ENCODE measurements around the gene BAZ1B.
"Not testable (repeated sequence)": the region's sequence is repeated elsewhere in the genome, so short reads cannot be mapped to it uniquely, and the experiment has no call there.

BAZ1B gene

DNA sequence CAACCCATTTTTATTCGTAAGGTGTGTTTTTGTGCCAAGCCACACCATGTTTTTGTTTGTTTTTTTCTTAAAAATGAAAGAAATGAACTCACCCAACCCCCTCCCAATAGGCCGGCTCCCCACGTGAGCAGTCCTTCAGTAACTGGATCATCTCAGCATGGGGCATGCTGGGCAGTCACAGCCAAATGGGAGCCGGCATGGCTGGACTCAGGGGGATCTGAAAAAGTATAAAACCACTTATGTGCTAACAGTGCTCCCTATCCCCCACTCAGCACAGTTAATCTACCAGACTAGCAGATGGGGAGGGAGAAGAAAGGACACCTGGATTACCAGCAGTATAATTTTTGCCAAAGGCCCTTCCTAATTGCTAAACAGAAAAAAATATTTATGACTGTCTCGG lies 39.3 kb downstream of the BAZ1B start:
- H3K4me1 Mint-ChIP-seq, result peaks cover 25% of the 10 kb centered on the region
- no peak overlapping the region for H3K27ac Mint-ChIP-seq (ENCODE audit: low read depth)
- DNase-seq (ENCODE audit: low spot score in 2 of 2) (no peak), ATAC-seq (replicated peaks; ENCODE audit: extremely low read depth, poor library complexity, severe bottlenecking) (no peak)
- peaks cover 53% of the 10 kb centered on the region for H3K36me3 Mint-ChIP-seq (ENCODE audit: insufficient read depth)
- H3K9me3 Mint-ChIP-seq, result no peaks in the 10 kb centered on the region
- no peak overlapping the region for H3K4me3 Mint-ChIP-seq
- no peaks in the 10 kb centered on the region for H3K27me3 Mint-ChIP-seq

DNA sequence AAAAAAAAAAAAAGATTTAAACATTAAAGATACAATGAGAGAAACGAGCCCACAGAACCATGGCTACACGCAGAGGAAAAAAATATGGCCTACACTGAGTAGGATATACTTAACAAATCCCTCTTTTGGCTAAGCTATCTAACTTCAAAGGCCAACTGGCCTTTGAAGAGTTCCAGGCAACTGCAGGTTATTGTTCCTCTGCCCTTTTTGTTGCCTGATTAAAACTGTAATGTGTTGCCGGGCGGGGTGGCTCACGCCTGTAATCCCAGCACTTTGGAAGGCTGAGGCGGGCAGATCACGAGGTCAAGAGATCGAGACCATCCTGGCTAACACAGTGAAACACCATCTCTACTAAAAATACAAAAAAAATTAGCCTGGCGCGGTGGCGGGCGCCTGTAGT lies 40.6 kb downstream of the BAZ1B start:
- H3K27me3 Mint-ChIP-seq; H3K9me3 Mint-ChIP-seq; H3K4me3 Mint-ChIP-seq; DNase-seq (ENCODE audit: low spot score in 2 of 2); H3K27ac Mint-ChIP-seq (ENCODE audit: low read depth); ATAC-seq (replicated peaks; ENCODE audit: extremely low read depth, poor library complexity, severe bottlenecking): not testable (repeated sequence)
- Mint-ChIP-seq H3K4me1 (peaks cover 35% of the 10 kb centered on the region), H3K36me3 (ENCODE audit: insufficient read depth) (peaks cover 53% of the 10 kb centered on the region)

DNA sequence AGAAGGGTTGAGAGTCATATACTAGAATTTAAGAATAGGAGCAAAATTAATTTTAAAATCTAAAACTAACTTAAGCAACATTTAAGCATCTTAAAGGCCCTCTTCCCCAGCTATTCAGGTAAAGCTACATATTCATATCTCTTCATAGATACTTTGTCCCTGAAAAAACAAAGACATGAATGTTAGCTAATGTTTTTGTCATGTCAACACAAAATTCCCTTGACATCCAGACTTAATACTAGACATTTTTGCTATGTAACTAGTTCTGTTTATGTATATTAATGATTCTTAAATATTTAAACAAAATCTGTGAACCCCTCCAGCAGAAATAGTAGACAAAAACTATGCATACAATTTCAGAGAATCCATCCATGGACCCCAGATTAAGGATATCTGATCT lies 43.5 kb downstream of the BAZ1B start:
- Mint-ChIP-seq H3K4me3 (no peak overlapping the region), H3K36me3 (ENCODE audit: insufficient read depth) (peaks cover 50% of the 10 kb centered on the region), H3K4me1 (peaks cover 45% of the 10 kb centered on the region), H3K27ac (ENCODE audit: low read depth) (peak overlapping the region; percentile 18), H3K27me3 (no peaks in the 10 kb centered on the region), H3K9me3 (no peaks in the 10 kb centered on the region)
- DNase-seq (ENCODE audit: low spot score in 2 of 2) (no peak), ATAC-seq (replicated peaks; ENCODE audit: extremely low read depth, poor library complexity, severe bottlenecking) (no peak)

DNA sequence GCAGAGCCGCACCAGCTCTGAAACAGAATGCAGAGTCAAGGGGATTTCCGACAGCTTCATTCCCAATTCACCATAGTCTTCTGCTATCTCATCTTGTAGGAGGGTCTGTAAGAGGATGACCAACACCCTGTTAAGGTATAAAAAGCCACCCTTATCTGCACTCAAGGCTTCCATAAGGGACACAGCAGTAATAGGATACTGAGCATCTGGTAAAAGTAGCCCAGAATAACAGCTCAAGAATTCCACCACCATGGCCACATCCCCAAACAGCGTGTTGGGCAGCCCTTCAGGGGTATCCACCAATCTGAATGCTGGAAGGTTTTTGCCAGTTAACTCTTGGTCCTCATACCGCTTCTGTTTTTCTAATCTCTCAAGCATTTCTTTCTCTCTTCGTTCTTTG lies 44.7 kb downstream of the BAZ1B start:
- ATAC-seq (replicated peaks; ENCODE audit: extremely low read depth, poor library complexity, severe bottlenecking) (no peak), DNase-seq (ENCODE audit: low spot score in 2 of 2) (no peak)
- H3K4me3 Mint-ChIP-seq, result no peak overlapping the region
- H3K27me3 Mint-ChIP-seq, result no peaks in the 10 kb centered on the region
- H3K4me1 Mint-ChIP-seq, result peaks cover 44% of the 10 kb centered on the region
- peaks cover 49% of the 10 kb centered on the region for H3K36me3 Mint-ChIP-seq (ENCODE audit: insufficient read depth)
- peak overlapping the region; percentile 41 for H3K27ac Mint-ChIP-seq (ENCODE audit: low read depth)
- no peaks in the 10 kb centered on the region for H3K9me3 Mint-ChIP-seq

- DNase-seq (ENCODE audit: low spot score in 2 of 2), result no peak
- Mint-ChIP-seq H3K27ac (ENCODE audit: low read depth) (peak overlapping the region; percentile 38), H3K4me3 (no peak overlapping the region), H3K9me3 (no peaks in the 10 kb centered on the region), H3K27me3 (no peaks in the 10 kb centered on the region), H3K36me3 (ENCODE audit: insufficient read depth) (peaks cover 60% of the 10 kb centered on the region), H3K4me1 (peaks cover 7% of the 10 kb centered on the region)
- no peak for ATAC-seq (replicated peaks; ENCODE audit: extremely low read depth, poor library complexity, severe bottlenecking)
Measured at GRCh38 chr7:73470208-73470607, 51.9 kb downstream of the BAZ1B start.

- not testable (repeated sequence) for H3K4me1 Mint-ChIP-seq
Measured at GRCh38 chr7:73467046-73467445, 55.0 kb downstream of the BAZ1B start.

GRCh38 chr7:73466112-73466511 lies 56.0 kb downstream of the BAZ1B start:
- H3K36me3 Mint-ChIP-seq (ENCODE audit: insufficient read depth), result peaks cover 76% of the 10 kb centered on the region
- no peaks in the 10 kb centered on the region for H3K4me1 Mint-ChIP-seq
- DNase-seq (ENCODE audit: low spot score in 2 of 2) (no peak), ATAC-seq (replicated peaks; ENCODE audit: extremely low read depth, poor library complexity, severe bottlenecking) (no peak)
- H3K27me3 Mint-ChIP-seq, result no peaks in the 10 kb centered on the region
- no peak overlapping the region for H3K27ac Mint-ChIP-seq (ENCODE audit: low read depth)
- no peaks in the 10 kb centered on the region for H3K9me3 Mint-ChIP-seq
- no peak overlapping the region for H3K4me3 Mint-ChIP-seq

More at GRCh38 chr7:73467046-73467445, 55.0 kb downstream of the BAZ1B start:
- H3K36me3 Mint-ChIP-seq (ENCODE audit: insufficient read depth), result peaks cover 76% of the 10 kb centered on the region
- H3K9me3 Mint-ChIP-seq; H3K4me3 Mint-ChIP-seq; ATAC-seq (replicated peaks; ENCODE audit: extremely low read depth, poor library complexity, severe bottlenecking); DNase-seq (ENCODE audit: low spot score in 2 of 2); H3K27me3 Mint-ChIP-seq; H3K27ac Mint-ChIP-seq (ENCODE audit: low read depth): not testable (repeated sequence)

- ATAC-seq (replicated peaks; ENCODE audit: extremely low read depth, poor library complexity, severe bottlenecking) (no peak), DNase-seq (ENCODE audit: low spot score in 2 of 2) (no peak)
- H3K9me3 Mint-ChIP-seq, result no peaks in the 10 kb centered on the region
Measured at GRCh38 chr7:73463966-73464365, 58.1 kb downstream of the BAZ1B start.

DNA sequence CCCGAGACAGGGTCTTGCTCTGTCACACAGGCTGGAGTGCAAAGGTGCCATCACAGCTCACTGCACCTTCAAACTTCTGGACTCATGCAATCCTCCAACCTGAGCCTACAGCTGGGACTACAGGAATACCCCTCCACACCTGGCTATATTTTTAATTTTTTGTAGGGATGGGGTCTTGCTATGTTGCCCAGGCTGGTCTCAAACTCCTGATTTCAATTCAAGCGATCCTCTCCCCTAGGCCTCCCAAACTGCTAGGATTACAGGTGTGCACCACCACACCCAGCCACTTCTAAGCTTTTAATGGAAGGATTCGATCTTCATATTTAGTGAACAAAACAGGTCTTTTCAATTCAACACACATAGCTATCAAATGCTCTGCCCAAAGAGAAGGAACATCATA lies 58.8 kb downstream of the BAZ1B start:
- ATAC-seq (replicated peaks; ENCODE audit: extremely low read depth, poor library complexity, severe bottlenecking) (no peak), DNase-seq (ENCODE audit: low spot score in 2 of 2) (no peak)
- no peak overlapping the region for H3K4me3 Mint-ChIP-seq
- H3K4me1 Mint-ChIP-seq, result no peaks in the 10 kb centered on the region
- H3K27me3 Mint-ChIP-seq, result no peaks in the 10 kb centered on the region
- peaks cover 77% of the 10 kb centered on the region for H3K36me3 Mint-ChIP-seq (ENCODE audit: insufficient read depth)
- no peaks in the 10 kb centered on the region for H3K9me3 Mint-ChIP-seq
- H3K27ac Mint-ChIP-seq (ENCODE audit: low read depth), result no peak overlapping the region

More at GRCh38 chr7:73463966-73464365, 58.1 kb downstream of the BAZ1B start:
- Mint-ChIP-seq H3K4me3 (no peak overlapping the region), H3K27me3 (no peaks in the 10 kb centered on the region), H3K4me1 (no peaks in the 10 kb centered on the region), H3K36me3 (ENCODE audit: insufficient read depth) (peaks cover 79% of the 10 kb centered on the region), H3K27ac (ENCODE audit: low read depth) (no peak overlapping the region)

DNA sequence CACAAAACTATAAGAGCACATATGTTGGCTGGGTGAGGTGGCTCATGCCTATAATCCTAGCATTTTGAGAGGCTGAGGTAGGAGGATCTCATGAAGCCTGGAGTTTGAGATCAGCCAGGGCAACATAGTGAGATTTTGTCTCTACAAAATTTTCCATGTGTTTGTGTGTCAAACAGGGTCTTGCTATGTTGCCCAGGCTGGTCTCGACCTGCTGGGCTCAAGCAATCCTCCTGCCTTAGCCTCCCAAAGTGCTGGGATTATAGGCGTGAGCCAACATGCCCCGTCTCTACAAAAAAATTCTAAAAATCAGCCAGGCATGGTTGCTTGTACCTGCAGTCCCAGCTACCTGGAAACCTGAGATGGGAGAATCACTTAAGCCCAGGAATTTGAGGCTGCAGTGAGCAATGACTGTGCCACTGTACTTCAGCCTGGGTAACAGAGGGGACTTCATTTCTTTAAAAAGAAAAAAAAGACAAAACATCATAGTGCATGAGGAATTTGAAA lies 60.3 kb downstream of the BAZ1B start:
- Mint-ChIP-seq H3K4me3 (no peak overlapping the region), H3K27me3 (no peaks in the 10 kb centered on the region), H3K9me3 (no peaks in the 10 kb centered on the region), H3K4me1 (no peaks in the 10 kb centered on the region), H3K27ac (ENCODE audit: low read depth) (no peak overlapping the region), H3K36me3 (ENCODE audit: insufficient read depth) (peaks cover 84% of the 10 kb centered on the region)
- DNase-seq (ENCODE audit: low spot score in 2 of 2), result no peak
- ATAC-seq (replicated peaks; ENCODE audit: extremely low read depth, poor library complexity, severe bottlenecking), result no peak

DNA sequence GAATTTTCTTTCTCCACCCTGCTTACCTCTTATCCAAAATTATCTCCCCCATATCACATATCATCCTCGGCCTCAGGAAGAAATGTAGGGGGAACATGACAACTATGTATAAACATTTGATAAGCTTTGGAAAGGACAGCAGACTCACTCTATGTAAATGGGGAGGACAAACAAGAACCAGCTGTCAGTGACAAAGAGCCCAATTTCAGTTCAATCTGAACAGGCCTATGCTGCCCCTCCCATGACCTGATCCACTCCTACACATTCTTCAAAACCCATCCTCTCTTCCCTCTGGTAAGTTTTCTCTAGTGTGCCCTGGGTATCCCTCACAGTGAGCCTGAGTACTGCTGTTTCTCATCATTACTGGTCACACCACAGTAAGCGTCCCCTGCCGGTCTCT lies 67.7 kb downstream of the BAZ1B start:
- ATAC-seq (replicated peaks; ENCODE audit: extremely low read depth, poor library complexity, severe bottlenecking) (no peak), DNase-seq (ENCODE audit: low spot score in 2 of 2) (no peak)
- no peak overlapping the region for H3K27ac Mint-ChIP-seq (ENCODE audit: low read depth)
- peaks cover 15% of the 10 kb centered on the region for H3K4me1 Mint-ChIP-seq
- H3K4me3 Mint-ChIP-seq, result no peak overlapping the region
- H3K27me3 Mint-ChIP-seq, result no peaks in the 10 kb centered on the region
- H3K36me3 Mint-ChIP-seq (ENCODE audit: insufficient read depth), result peaks cover 63% of the 10 kb centered on the region
- H3K9me3 Mint-ChIP-seq, result no peaks in the 10 kb centered on the region

DNA sequence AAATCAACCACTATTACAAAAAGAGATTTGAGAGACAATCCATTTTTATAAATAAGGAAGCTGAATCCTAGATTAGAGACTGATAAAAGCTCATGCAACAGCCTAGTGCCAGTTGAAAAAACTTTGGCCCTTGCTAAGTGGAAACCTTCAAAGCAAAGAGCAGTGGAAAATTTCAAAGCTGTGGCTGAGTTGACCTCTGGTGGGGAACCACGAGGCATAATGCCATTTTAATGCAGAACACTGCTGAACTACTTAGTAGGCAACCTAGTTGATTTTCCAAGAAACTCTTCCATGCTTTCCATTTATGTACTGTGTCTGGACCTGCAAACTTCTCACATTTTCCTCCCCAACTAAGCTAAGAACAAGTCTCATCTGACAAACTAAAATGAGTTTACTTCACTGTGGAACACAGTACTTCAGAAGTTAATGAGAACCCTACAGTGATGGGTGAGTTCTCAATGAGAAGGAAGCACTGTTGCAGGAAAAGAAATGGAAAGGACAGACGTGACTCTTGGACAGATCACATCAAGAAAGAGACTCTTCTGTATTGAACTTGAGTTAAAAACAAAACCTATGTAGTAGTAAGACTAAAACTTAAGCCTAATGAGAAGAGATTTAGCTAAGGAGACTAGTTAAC lies 69.0 kb downstream of the BAZ1B start:
- no peak for ATAC-seq (replicated peaks; ENCODE audit: extremely low read depth, poor library complexity, severe bottlenecking)
- H3K9me3 Mint-ChIP-seq, result no peaks in the 10 kb centered on the region
- H3K27me3 Mint-ChIP-seq, result no peaks in the 10 kb centered on the region
- H3K4me1 Mint-ChIP-seq, result peaks cover 22% of the 10 kb centered on the region
- no peak overlapping the region for H3K27ac Mint-ChIP-seq (ENCODE audit: low read depth)
- peaks cover 64% of the 10 kb centered on the region for H3K36me3 Mint-ChIP-seq (ENCODE audit: insufficient read depth)
- DNase-seq (ENCODE audit: low spot score in 2 of 2), result no peak
- no peak overlapping the region for H3K4me3 Mint-ChIP-seq

GRCh38 chr7:73451780-73452398 lies 70.2 kb downstream of the BAZ1B start:
- Mint-ChIP-seq H3K4me1 (peaks cover 22% of the 10 kb centered on the region), H3K27me3 (no peaks in the 10 kb centered on the region), H3K9me3 (no peaks in the 10 kb centered on the region), H3K36me3 (ENCODE audit: insufficient read depth) (peaks cover 64% of the 10 kb centered on the region), H3K27ac (ENCODE audit: low read depth) (no peak overlapping the region), H3K4me3 (no peak overlapping the region)
- DNase-seq (ENCODE audit: low spot score in 2 of 2), result no peak
- no peak for ATAC-seq (replicated peaks; ENCODE audit: extremely low read depth, poor library complexity, severe bottlenecking)

Data from central memory CD8-positive, alpha-beta T cell (primary cell).